Measurements from ENCODE around the gene RCN1.
A peak's percentile ranks its signal among the peaks of the same experiment; 100 is the strongest.
"Not testable (repeated sequence)": the region's sequence is repeated elsewhere in the genome, so short reads cannot be mapped to it uniquely, and the experiment has no call there.

Gene RCN1

DNA sequence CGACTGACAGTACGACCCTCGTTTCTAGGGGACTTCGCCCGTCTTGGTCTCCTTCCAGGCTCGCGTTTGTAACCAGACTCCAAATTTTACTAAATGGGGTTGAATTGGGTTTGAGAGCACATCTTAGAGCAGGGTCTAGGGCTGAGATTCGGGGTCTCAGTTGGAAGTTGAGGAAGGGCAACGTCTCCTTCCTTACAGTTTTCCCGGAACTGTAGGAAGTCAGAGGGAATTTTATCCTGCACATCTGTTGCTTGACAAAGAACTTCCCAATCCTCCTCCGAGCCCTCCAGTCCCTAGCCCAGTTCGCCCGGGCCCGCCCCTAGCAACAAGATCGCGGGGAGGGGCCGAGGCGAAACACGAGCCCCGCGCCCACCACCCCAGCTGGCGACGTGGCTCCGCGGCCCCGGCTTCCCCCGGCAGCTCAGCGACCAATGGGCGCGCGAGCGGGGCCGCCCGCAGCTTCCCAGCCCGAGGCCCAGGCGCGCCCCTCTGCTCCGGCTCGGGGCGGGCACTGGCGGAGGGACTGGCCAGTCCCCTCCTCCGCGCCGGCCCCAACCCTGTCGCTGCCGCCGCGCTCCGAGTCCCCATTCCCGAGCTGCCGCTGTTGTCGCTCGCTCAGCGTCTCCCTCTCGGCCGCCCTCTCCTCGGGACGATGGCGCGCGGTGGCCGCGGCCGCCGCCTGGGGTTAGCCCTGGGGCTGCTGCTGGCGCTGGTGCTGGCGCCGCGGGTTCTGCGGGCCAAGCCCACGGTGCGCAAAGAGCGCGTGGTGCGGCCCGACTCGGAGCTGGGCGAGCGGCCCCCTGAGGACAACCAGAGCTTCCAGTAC is at the start of gene RCN1:
Gene RCN1 (plus strand): TSS at position 530 of the 826 bp plus-strand sequence. CDS start 123 bp downstream, at position 653.
- DNase-seq, result peak; percentile 41

DNA sequence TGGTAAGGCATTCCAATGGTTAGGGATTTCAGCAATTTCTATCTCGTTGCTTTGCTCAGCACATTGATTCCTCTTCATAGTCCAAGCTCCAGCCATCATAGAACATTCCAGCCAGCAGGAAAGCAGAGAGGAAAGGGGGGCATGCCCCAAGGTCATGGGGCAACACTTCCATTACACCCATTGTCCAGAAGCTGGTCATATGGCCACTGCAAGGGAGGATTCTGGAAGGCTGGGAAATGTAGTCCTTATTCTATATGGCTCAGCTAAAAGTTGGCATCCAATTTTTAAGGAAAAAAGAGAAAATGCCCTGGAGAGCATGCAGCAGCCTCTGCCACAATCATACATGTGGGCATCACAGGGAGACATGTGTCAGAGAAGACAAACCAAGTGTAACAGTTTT is 47.1 kb upstream of the RCN1 start:
- DNase-seq, result no peak

DNA sequence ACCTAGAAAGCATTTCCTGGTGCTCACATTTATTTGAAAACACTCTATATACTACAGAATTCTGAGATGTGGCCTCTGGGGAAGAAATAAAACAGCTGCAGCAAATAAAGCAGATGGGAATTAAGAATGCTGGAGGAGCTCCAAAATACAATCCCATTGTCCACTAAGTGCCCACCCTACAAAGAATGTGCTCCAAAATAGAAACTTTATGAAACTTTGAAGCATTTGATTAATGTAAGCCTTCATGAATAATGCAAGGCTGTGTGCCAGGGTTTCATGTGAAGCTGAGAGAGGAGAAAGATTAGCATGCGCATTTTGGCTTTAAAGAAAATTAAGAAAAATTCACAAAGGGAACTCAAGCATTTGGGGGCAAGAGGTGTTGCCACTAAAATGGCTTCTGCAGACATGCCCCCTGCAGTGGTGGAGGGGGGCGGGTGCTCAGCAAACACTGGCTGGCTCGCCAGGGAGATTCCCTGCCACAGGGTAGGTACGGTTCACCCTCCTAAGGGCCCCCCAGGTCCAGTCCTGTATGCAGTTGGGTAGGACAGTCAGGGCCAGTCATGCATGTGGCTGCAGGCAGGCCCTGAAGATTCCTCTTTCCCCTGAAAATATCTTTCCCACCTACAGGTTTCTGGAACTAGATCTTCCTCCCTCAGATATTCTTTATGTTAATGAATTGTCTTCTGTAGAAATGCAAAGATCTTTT is 46.6 kb upstream of the RCN1 start:
- no peak for DNase-seq

DNA sequence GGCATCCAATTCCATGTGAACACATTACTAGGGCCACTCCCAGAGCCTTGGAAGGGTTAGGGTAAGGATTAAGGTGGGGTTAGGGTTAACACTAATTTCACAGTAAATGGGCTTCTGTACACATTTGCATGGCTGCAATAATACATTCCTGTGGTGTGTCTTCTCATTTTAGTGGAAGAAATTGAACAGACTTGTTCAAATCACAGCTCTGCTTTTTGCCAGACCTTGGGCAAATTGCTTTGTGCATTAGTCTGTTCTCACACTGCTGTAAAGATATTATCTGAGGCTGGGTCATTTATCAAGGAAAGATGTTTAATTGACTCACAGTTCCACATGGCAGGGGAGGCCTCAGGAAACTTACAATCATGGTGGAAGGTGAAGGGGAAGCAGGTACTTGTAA is 45.4 kb upstream of the RCN1 start:
- no peak for DNase-seq

DNA sequence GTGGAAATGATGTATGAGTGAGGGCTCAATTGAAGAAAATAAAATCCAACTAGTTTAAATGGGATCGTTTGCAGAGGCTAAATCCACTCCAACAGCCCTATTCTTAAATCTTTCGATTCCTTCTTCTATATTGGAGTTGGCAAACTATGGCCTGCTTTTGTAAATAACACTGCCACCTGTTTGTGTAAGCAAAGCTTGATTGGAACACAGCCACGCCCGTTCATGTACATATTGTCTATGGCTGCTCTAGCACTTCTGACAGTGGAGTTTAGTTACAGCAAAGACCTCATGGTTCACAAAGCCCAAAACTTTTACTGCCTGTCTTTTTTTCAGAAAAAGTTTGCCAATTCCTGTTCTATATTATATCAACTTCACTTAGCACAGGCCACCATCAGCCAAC is 40.6 kb upstream of the RCN1 start:
- no peak for DNase-seq

DNA sequence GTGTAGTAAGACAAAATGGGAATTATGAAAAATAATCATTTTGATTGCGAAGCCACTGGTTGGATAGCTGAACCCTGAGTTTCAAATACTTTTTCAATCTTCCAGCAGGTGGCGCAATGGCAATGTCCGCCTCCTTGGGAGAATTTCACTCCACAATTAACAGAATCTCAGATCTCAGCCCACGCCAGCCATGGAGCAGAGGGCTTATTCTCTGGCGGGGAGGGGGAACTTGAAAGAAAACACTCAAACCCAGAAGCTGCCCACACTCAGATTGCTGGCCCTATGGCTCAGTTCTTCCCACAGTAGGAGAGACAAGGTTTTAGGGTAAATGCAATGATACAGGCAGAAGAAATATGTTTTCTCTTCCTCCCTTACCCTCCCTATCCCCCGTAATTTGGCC is 38.7 kb upstream of the RCN1 start:
- DNase-seq, result peak; percentile 6

DNA sequence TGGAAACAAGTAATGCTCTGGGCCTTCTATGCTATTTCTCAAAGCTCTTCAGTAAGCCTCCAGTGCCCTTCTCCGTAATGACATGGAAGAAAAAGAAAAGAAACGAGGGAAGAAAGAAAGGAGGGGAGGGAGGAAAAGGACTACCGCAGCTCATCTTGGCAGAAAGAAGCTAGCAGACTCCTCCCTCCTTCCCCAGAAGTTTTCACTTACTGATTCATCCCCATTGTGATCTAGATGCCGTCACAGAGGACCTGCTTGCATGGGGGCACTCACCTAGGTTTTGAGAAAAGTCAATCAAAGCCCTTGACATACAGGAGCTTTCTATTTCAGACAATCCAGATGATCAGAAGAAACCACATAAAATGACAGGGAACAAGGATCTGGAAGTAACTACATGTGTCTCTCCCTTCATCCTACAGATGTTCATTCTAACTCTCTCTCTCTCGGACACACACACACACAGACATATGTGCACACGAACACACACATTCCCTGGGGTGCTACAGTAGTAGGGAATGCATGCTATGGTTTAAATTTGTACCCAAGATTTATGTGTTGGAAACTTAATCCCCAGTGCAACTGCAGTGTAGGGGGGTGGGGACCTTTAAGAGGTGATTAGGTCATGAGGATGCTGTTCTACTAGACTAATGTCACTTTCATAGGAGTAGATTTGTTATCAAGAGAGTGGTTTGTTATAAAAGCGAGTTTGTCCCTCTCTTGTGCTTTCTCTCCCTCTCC is 37.6 kb upstream of the RCN1 start:
- no peak for DNase-seq

DNA sequence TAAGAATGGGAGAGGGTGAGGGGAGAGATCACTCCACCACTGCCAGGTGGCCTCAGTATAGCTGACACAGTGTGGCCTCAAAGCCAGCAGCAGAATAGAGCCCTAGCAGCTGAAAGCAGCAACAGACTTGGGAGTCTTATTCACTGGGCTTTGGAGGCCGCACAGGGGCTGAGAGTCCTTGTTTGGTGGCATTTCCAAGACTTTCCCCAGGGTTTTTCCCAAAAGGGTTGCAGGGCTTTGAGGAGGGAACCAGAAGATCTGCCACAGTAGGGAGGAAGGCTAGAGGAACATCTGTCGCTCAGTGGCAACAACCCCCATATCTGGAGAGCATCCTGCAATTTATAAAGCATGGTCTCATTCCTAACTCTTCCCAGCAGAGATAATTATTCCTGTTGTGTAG is 35.0 kb upstream of the RCN1 start:
- DNase-seq, result no peak

DNA sequence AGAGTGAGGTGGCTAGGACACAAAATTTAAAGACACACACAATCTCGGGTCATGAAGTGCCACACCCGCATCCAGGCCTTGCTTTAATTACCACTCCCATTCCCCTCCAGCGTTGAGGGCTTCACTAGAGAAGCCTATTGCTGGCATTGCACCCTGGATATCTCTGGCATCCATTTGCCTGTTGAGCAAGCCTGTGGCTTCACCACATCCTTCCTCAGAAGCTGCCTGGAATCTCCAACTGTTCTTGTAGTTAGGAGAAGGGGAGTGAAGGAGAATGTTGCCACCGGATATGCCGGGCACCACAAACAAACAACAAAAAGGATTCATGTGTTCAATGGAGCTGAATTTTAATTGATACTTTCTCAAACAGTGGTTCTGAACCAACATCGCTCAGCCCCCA is 34.4 kb upstream of the RCN1 start:
- DNase-seq, result no peak

DNA sequence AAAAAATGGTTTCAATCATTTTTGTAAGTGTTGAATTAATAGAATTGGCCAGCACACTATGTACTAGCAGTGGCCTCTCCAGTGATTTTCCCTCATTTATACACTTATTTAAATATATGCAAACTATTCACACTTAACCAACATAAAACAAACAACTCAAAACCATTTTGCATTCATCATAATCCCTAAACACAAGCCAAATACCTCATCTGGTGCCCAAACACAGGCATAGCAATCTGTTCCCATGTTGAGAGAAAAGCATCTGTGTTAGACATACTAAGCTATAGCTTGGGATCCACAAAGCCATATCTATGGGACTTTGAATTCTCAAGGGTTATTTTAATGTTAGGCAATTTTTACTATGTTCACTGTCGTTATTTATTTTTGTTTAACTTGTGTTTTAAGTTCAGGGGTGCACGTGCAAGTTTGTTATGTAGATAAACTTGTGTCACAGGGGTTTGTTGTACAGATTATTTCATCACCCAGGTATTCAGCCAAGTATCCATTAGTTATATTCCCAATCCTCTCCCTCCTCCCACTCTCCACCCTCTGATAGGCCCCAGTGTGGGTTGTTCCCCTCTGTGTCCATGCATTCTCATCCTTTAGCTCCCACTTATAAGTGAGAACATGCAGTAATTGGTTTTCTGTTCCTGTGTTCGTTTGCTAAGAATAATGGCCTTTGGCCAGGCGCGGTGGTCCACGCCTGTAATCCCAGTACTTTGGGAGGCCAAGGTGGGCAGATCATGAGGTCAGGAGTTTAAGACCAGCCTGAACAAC is 31.0 kb upstream of the RCN1 start:
- no peak for DNase-seq

DNA sequence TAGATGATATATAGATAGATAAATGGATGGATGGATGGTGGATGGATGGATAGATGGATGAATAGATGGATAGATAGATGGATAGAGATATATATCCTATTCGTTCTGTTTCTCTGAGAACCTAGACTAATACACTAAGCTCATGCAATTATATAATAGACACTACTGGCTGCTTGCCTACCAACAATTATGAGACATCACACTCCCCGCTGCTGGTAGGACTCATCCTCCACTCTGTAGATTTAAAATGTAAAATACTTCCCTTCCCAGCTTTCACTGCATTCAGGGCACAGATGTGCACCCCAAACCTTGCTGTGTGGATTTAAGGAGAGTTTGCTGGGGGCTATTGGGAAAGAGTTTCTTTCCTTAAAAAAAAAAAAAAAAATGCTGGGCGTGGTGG is 28.3 kb upstream of the RCN1 start:
- DNase-seq, result no peak

DNA sequence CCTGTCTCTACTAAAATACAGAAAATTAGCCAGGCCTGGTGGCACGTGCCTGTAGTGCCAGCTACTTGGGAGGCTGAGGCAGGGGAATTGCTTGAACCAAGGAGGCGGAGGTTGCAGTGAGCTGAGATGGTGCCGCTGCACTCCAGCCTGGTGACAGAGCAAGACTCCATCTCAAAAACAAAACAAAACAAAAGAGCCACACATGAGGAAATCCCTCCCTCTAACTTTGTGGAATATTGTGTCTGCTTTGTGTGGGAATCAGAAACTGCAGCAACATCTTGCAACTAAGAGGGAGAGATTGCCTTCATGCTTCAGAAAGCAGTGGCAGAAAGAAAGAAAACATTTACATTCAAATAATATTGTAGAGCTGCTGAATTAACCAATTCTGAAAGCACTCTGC is 27.8 kb upstream of the RCN1 start:
- DNase-seq, result not testable (repeated sequence)

DNA sequence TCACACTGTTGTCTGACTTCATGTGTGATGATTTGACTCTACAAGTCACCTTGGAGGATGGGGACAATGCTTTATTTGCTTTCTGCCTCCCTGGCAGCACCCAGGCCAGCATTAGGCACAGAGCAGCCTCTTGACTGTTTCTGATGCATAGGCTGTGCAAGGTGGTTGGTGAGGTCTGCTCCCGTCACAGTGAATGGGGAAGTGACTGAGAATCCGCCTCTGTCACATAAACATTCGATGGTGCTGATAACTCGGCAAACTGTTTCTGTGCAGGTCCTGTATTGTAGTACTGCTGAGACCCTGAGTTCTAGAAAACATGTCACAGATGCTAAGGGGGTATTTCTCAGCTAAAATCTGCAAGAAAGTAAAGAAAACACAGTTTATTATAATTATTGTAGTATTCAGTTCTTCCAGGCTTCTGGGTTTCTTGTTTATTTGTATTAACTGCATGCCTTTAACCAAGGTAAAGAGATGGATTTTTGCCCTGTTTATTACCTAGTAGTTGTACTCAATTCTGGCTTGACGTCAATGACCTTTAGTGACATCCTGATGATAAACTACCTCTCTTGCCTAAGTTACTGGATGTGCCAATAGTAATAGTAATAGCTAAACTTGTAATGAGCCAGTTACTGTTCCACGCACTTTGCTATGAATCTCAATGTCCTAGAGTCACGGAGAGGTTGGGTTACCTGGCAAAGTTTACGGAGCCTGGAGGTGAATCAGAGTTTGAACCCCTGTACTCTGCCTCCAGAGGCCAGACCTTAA is 24.8 kb upstream of the RCN1 start:
- no peak for DNase-seq

DNA sequence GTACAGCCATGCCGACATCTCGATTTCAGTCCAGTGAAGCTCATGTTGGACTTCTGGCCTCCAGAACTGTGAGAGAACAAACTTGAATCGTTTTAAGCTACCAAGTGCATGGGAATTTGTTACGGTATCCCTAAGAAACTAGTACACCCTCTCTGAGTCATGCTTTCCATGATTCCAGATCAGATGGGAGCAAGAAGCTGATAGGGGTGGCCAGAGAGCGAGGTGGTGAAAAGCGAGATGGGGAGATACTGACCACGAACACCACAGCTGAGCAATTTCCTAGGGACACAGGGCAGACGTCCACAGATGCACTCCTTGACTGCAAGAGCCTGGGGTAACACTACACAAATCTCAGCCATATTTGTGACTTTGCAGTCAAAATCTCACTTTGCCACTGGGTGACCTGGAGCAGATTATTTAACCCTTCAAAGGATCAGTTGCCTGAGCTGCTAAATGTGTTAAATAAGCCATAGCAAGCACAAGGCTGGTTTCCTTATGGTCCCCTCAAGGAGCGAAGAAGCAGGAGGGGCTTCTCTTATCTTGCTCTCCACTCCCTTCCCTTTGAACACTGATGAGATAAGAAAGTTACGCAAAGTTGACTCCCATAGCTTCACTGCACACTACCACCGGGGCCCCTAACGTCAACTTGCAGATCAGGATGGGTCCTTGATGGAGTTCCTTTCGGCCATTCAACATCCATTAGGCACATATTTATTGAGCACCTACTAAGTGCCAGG is 22.6 kb upstream of the RCN1 start:
- no peak for DNase-seq

DNA sequence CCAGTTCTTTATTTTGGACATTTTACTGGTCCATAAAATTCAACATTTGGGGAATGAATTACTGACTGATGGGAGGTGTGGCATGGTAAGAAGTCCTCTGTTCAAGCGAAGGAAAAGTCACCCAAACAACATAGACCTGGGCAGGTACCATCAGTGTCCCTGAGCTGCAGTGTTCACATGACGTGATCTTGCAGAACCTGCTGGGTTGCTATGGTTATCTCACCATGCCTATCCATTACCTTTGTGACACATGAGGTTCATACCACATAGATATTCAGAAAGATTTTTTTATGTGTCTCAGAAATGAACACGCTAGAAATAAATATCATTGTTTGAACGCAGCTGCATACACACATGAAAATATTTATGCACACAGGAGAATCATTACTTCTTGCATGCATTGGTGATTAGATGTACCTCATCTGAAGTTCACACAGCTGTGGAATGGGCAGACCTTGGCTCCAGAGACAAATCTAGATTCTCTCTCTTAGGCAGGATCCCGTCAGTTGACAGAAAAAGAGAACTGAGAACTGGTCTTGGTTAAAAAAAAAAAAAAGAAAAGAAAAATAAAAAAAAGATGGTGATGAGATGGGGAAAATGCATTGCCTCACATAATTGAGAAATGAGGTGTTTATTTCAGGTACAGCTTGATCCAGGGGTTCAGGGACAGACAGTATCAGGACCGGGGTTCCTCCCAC is 21.4 kb upstream of the RCN1 start:
- DNase-seq, result no peak

DNA sequence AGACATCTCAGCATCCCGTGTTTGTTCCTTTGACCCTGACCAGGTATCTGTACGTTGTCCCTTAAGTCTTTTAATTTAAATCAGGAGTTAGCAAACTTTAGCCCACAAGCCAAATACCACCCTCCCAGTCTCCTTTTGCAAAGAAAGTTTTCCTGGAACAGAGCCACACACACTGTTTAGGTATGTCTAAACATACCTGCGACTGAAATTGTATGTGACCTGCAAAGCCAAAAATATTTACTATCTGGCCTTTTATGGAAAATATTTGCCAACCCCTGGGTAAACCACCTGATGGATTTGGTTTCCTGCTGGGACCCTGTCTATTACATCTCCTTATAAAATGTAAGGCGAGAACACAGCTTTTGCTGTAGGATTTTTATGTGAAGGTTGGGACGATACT is 20.2 kb upstream of the RCN1 start:
- no peak for DNase-seq

DNA sequence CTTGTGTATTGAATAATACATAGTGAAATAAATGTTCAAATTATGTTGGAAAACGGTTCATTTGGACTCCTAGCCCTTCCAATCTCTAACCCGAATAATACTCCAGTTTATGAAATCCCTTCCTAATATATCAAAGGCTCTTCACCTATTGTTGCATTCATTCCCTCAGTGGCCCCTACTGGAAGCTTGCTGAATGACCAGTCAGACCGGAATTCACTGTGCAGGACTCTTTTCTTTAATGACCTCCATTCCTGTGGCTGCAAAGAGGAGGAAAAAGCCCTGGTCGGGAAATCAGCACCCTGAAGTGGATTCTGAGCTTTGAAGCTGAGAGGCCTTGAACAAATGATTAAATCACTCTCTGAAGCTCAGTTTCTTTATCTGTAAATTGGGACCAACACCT is 19.1 kb upstream of the RCN1 start:
- no peak for DNase-seq

DNA sequence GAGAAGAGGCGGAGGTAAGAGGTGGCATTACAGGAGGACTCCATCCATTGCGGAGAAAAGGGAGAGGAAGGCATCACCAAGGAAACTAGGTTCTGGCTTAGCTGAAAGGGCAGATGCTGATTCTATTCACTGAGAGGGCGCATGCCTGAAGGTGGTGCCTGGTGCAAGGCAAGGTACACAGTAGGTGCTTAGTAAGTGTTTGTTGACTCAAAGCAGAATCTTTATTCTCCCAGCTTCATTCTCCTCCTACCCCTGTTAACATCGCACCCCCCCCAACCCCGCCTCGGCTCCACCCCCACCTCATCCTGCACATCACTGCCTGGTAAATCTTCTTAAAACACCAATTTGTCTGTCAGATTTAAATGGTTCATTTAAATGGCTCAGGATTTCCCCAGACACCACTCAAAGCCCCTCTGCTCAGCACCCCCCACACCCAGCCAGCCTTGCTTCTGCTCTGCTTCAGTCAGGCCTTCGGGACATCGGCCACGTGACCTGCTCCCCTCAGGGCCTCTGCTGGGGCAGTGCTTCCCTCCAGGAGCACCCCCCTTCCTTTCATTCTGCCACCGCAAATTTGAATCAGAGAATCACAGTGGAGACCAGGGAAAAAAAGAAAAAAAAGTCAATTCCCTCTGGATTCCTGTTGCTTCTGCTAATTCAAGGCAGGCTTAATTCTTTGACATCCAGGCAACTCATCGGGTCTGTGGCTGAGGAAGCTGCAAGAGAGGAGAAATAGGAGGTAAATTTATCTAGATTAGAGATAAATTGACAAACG is 17.8 kb upstream of the RCN1 start:
- DNase-seq, result no peak

DNA sequence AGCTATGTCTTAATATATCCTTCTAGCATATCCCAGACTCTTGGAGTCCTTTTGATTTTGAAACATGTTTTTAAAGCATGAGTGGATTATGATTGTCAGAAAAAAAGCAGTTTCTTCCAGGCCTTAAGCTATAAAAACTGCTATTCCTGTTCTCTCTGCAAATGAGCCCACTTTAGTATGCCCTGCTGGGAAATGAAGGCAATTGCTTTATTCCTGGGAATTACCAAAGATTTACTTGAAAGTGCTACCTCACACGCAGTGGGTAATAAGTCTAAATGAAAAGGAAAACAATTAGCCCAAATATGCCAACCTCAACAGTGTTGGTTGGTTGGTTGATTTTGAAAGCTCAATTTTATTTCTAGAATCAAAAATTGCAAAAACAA is 17.2 kb upstream of the RCN1 start:
- DNase-seq, result no peak

DNA sequence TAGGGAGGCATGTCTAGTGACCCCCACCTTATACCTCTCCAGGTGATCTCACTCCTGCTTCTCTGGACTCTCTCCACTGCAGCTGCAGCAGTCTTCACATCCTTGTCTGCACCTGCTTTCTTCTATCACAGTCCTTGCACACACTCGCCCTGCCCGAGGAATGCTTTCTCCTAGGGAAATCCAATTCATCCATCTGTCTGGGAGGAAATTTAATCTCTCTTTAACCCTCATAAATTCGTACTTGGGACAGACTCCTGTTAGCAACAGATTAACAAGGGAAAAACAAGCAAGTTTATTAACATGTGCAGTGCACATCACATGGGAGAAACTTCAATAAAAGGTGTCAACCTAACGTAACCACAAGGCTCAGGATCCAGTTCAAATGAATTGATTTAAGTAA is 11.3 kb upstream of the RCN1 start:
- DNase-seq, result peak; percentile 15

All from DMS 273 treated with DMSO at 0.1 percent for 48 hours (cell line).